Activated naive CD8-positive, alpha-beta T cell treated with anti-CD3 and anti-CD28 coated beads, Interleukin-2, amount 50 U/mL, for 16 hours (primary cell): ENCODE results near the gene AP2A2.
"Not testable (repeated sequence)": the region's sequence is repeated elsewhere in the genome, so short reads cannot be mapped to it uniquely, and the experiment has no call there.

Experiments used
- DNase-seq: peaks from one replicate; pipeline ENCODE4 v3.0.0-alpha.2; 2020; ENCODE audit warnings: low read depth, low spot score

AP2A2 gene

GRCh38 chr11:1014276-1014675 lies 88.6 kb downstream of the AP2A2 start:
- DNase-seq = no peak

GRCh38 chr11:1015064-1015463 lies 89.4 kb downstream of the AP2A2 start:
- DNase-seq = no peak

GRCh38 chr11:1015826-1016545 lies 90.3 kb downstream of the AP2A2 start:
- no peak for DNase-seq

GRCh38 chr11:1016610-1017126 lies 91.0 kb downstream of the AP2A2 start:
- DNase-seq = not testable (repeated sequence)

- no peak for DNase-seq
Observed at GRCh38 chr11:1017269-1018005, 91.8 kb downstream of the AP2A2 start.

GRCh38 chr11:1018091-1018490 lies 92.4 kb downstream of the AP2A2 start:
- DNase-seq = no peak

- DNase-seq = no peak
Observed at GRCh38 chr11:1019321-1019910, 93.7 kb downstream of the AP2A2 start.

GRCh38 chr11:1020211-1020905 lies 94.7 kb downstream of the AP2A2 start:
- no peak for DNase-seq

- no peak for DNase-seq
Observed at GRCh38 chr11:1022411-1022810, 96.7 kb downstream of the AP2A2 start.

- DNase-seq = no peak
Observed at GRCh38 chr11:1022908-1023810, 97.5 kb downstream of the AP2A2 start.

- DNase-seq = no peak
Observed at GRCh38 chr11:1023811-1024596, 98.3 kb downstream of the AP2A2 start.

- no peak for DNase-seq
Observed at GRCh38 chr11:1024597-1025409, 99.1 kb downstream of the AP2A2 start.

- no peak for DNase-seq
Observed at GRCh38 chr11:1025410-1026162, 99.9 kb downstream of the AP2A2 start.

GRCh38 chr11:1026163-1026450 lies 100.4 kb downstream of the AP2A2 start:
- no peak for DNase-seq

- DNase-seq = no peak
Observed at GRCh38 chr11:1026641-1027482, 101.2 kb downstream of the AP2A2 start.

GRCh38 chr11:1027483-1028290 lies 102.0 kb downstream of the AP2A2 start:
- DNase-seq = no peak

GRCh38 chr11:1028291-1028540 lies 102.5 kb downstream of the AP2A2 start:
- no peak for DNase-seq
